K562 (cell line): ENCODE measurements around the gene ARMS2. TPM values are rescaled to one million over a fixed set of nuclear protein-coding genes. Genes with fewer than 3 reads are reported as not detected.

Experiments
- ATAC-seq: fragments of 200-7000 bp; cut with Tn5 transposase; 3 replicates; pipeline ENCODE4 v1.9.1; 2020; ENCODE audit warnings: moderate library complexity
- BruUV-seq: library from RNA; stranded (reverse); fragments of 400-500 nt; replicated peaks from 2 replicates; lab custom pipeline; 2021; lab: Mats Ljungman, UMichigan
- CTCF ChIA-PET: fragments of 300-600 bp; formaldehyde crosslinking; extraction: SDS; loops from one replicate; lab custom pipeline; 2021; ENCODE audit warnings: low intra/inter-chr PET ratio; lab: Yijun Ruan, JAX
- POLR2A ChIA-PET: fragments of 300-600, 350-650 bp; sonication (Branson Sonifier 250); formaldehyde crosslinking; extraction: SDS; loops from one replicate; lab custom pipeline; 2021; ENCODE audit warnings: antibody characterized with exemption, inconsistent platforms; lab: Yijun Ruan, JAX
- DNase-seq, 4 experiments: peaks; one replicate each; pipeline versions ENCODE4 v3.0.0 to v3.0.0-alpha.2; 2011 to 2018; ENCODE audit warnings: low spot score in 3 of 4, mixed read lengths in 3 of 4; ENCODE audit errors: extremely low read depth in 1 of 4
- FAIRE-seq: peaks from 2 replicates; lab custom pipeline; 2011; peaks lifted over from hg19 to GRCh38; lab: Jason Lieb, UNC
- H2AFZ ChIP-seq: 2 replicates; pipeline ENCODE4 v1.6.0; 2011; ENCODE audit warnings: low read depth, low read length, control low read depth, inconsistent platforms
- H3K27ac ChIP-seq: fragments of 200-600 bp; 3 replicates; pipeline ENCODE4 v1.8.0; 2011; ENCODE audit warnings: low read depth, mild to moderate bottlenecking, control low read depth, inconsistent platforms, low read length, moderate library complexity, mixed read lengths; ENCODE audit errors: extremely low read depth
- H3K27me3 ChIP-seq, 2 experiments: fragments of 300-600 bp in 1 of 2; 2 replicates in 1 of 2; 3 replicates in 1 of 2; pipeline versions ENCODE4 v1.6.0 to v1.8.0; 2011; ENCODE audit warnings: inconsistent platforms in 2 of 2, low read length in 2 of 2, mild to moderate bottlenecking in 1 of 2, mixed read lengths in 1 of 2, moderate library complexity in 1 of 2; ENCODE audit not compliant: control insufficient read depth in 2 of 2, insufficient read depth in 2 of 2
- H3K36me3 ChIP-seq: fragments of 300-600 bp; 3 replicates; pipeline ENCODE4 v1.8.0; 2011; ENCODE audit warnings: mild to moderate bottlenecking, low read length, inconsistent platforms; ENCODE audit not compliant: control insufficient read depth, insufficient read depth
- H3K4me1 ChIP-seq, 2 experiments: fragments of 200-600 bp in 1 of 2; replicated peaks in 1 of 2; 2 replicates in 1 of 2; 3 replicates in 1 of 2; pipeline versions ENCODE4 v1.5.1 to v1.8.0; 2011; ENCODE audit warnings: inconsistent platforms in 2 of 2, low read length in 2 of 2, mild to moderate bottlenecking in 1 of 2, mixed read lengths in 1 of 2, moderate library complexity in 1 of 2; ENCODE audit not compliant: control insufficient read depth in 2 of 2, insufficient read depth in 2 of 2
- H3K4me2 ChIP-seq: 2 replicates; pipeline ENCODE4 v1.6.1; 2011; ENCODE audit warnings: low read length, control low read depth, inconsistent platforms, mixed read lengths; ENCODE audit not compliant: insufficient read depth
- H3K4me3 ChIP-seq: fragments of 200-600 bp; sonication (generic), shearing (Covaris generic); 2 replicates; pipeline ENCODE4 v1.5.1; 2016; ENCODE audit warnings: control low read depth, inconsistent platforms
- H3K79me2 ChIP-seq: fragments of 200-600 bp; 3 replicates; pipeline ENCODE4 v1.8.0; 2011; ENCODE audit warnings: low read length, inconsistent platforms; ENCODE audit not compliant: control insufficient read depth, insufficient read depth
- H3K9ac ChIP-seq, 2 experiments: 2 replicates each; pipeline versions ENCODE4 v1.6.0 to v1.6.1; 2011; ENCODE audit warnings: low read depth in 2 of 2, low read length in 2 of 2, control low read depth in 1 of 2, inconsistent platforms in 1 of 2, mild to moderate bottlenecking in 1 of 2, mixed read lengths in 1 of 2; ENCODE audit not compliant: insufficient read depth in 1 of 2
- H3K9me1 ChIP-seq: one replicate; pipeline ENCODE4 v1.6.0; 2011; ENCODE audit warnings: inconsistent platforms, mild to moderate bottlenecking, low read length, moderate library complexity; ENCODE audit not compliant: control insufficient read depth, insufficient read depth
- H3K9me3 ChIP-seq: replicated peaks from 2 replicates; pipeline ENCODE4 v1.5.1; 2011; ENCODE audit warnings: low read depth, low read length, inconsistent platforms; ENCODE audit not compliant: control insufficient read depth, insufficient read depth
- H4K20me1 ChIP-seq: replicated peaks from 2 replicates; pipeline ENCODE4 v1.6.1; 2011; ENCODE audit warnings: low read length, inconsistent platforms, mixed read lengths; ENCODE audit not compliant: control insufficient read depth, insufficient read depth
- ARID3B ChIP-seq: fragments of 250-450 bp; sonication (Bioruptor Pico); IDR thresholded peaks from 2 replicates; pipeline ENCODE4 v1.4.0; 2020; ENCODE audit warnings: borderline replicate concordance
- E2F1 ChIP-seq: sonication (generic); formaldehyde crosslinking; IDR thresholded peaks from 2 replicates; pipeline ENCODE4 v1.8.1; 2023; ENCODE audit warnings: mild to moderate bottlenecking, missing genetic modification reagents, moderate library complexity
- E2F3 ChIP-seq: fragments of 250-450 bp; sonication (Bioruptor Pico); IDR thresholded peaks from 2 replicates; pipeline ENCODE4 v1.4.0; 2020; ENCODE audit warnings: mild to moderate bottlenecking
- E2F8 ChIP-seq: fragments of 450-650 bp; IDR thresholded peaks from 2 replicates; pipeline ENCODE4 v1.7.1; 2018; ENCODE audit warnings: mild to moderate bottlenecking, low read depth; ENCODE audit not compliant: partially characterized antibody
- GTF2A2 ChIP-seq: IDR thresholded peaks from 2 replicates; pipeline ENCODE4 v1.6.1; 2016; ENCODE audit warnings: mild to moderate bottlenecking, missing genetic modification characterization, missing compliant biosample characterization
- HNRNPUL1 ChIP-seq: fragments of 200-400 bp; formaldehyde crosslinking; IDR thresholded peaks from 2 replicates; pipeline ENCODE4 v1.6.1; 2017; ENCODE audit warnings: low read length
- MAX ChIP-seq: sonication (generic); formaldehyde crosslinking; IDR thresholded peaks from 2 replicates; pipeline ENCODE4 v1.9.0; 2022; ENCODE audit warnings: mild to moderate bottlenecking, missing genetic modification reagents
- MIER1 ChIP-seq: fragments of 450-650 bp; IDR thresholded peaks from 2 replicates; pipeline ENCODE4 v1.6.1; 2016; ENCODE audit warnings: antibody characterized with exemption, mild to moderate bottlenecking, low read depth
- RCOR1 ChIP-seq, 2 experiments: IDR thresholded peaks; 2 replicates each; pipeline ENCODE4 v1.6.1; 2012; ENCODE audit warnings: low read depth in 2 of 2, low read length in 2 of 2, borderline replicate concordance in 1 of 2, improper control_type of control experiment in 1 of 2
- SREBF2 ChIP-seq: sonication (generic); formaldehyde crosslinking; IDR thresholded peaks from 2 replicates; pipeline ENCODE4 v1.4.0; 2020; ENCODE audit warnings: mild to moderate bottlenecking, missing genetic modification reagents
- ZBTB43 ChIP-seq: sonication (generic); formaldehyde crosslinking; IDR thresholded peaks from 2 replicates; pipeline ENCODE4 v1.8.0; 2023; ENCODE audit warnings: mild to moderate bottlenecking, missing genetic modification reagents
- ZNF512 ChIP-seq: IDR thresholded peaks from 2 replicates; pipeline ENCODE4 v1.6.1; 2016; ENCODE audit warnings: missing genetic modification characterization, missing compliant biosample characterization
- ZNF766 ChIP-seq: fragments of 200-800 bp; sonication (Bioruptor generic); conservative IDR thresholded peaks from 2 replicates; pipeline ENCODE4 v1.6.1; 2016; ENCODE audit warnings: missing genetic modification characterization, missing compliant biosample characterization
- ZNF79 ChIP-seq: fragments of 250-450 bp; sonication (Bioruptor Pico); IDR thresholded peaks from 2 replicates; pipeline ENCODE4 v1.4.0; 2020; ENCODE audit warnings: low read depth, mild to moderate bottlenecking, moderate library complexity
- WGBS: fragments of 100-300 bp; shearing (Covaris generic); methylation state at CpG from one replicate; pipeline ENCODE4 v1.1.6; 2016; ENCODE audit warnings: low coverage, mixed read lengths; ENCODE audit not compliant: insufficient coverage; ENCODE audit errors: missing lambda C conversion rate; 5-methylcytosine and 5-hydroxymethylcytosine counted together
- in situ Hi-C: fragments of 300-500 bp; cut with MboI; formaldehyde crosslinking; loops from 4 replicates; pipeline ENCODE4 v1.15.0; 2018; ENCODE audit warnings: inconsistent platforms, mixed read lengths
- intact Hi-C: fragments of 100-400 bp; cut with micrococcal nuclease; formaldehyde crosslinking; loops from 2 replicates; pipeline ENCODE4 v1.14.2; 2022
- polyA plus RNA-seq, 8 experiments: library from polyadenylated mRNA; depleted of rRNA in 4 of 8; stranded (reverse) in 5 of 8; unstranded in 3 of 8; fragments of >200 nt; fragmentation: Nextera tagmentation in 2 of 8; fragmentation: Illumina TruSeq in 1 of 8; extraction: Ambion mirVana in 2 of 8; extraction: Trizol in 1 of 8; gene quantifications; 2 replicates each; pipeline versions ENCODE4 v1.2.1 to v1.2.3, GENCODE V29; 2011 to 2014; ENCODE audit warnings: inconsistent platforms in 1 of 8, missing spikeins in 1 of 8
- total RNA-seq, 7 experiments: library from RNA; depleted of rRNA in 6 of 7; stranded (reverse); fragments of >200 nt in 6 of 7; fragmentation: Illumina TruSeq in 2 of 7; extraction: Trizol in 2 of 7; gene quantifications; 2 replicates each; pipeline versions ENCODE4 v1.2.1 to v1.2.3, GENCODE V29; 2011 to 2021; ENCODE audit warnings: low replicate concordance in 1 of 7

Gene ARMS2
- total and polyA plus RNA-seq, 9 of the 15 experiments (the other 6 are each of a cell fraction or from before 2014, with no cell fraction given), result not detected

GRCh38 chr10:122478971-122479370, 24.5 kb downstream of the ARMS2 start:
- Histone ChIP-seq H4K20me1 (no peaks in the 10 kb centered on the region; the same call in 1 of the 2 replicates), H3K9ac (no peak overlapping the region), H3K9me1 (no peaks in the 10 kb centered on the region), H3K4me3 (no peak overlapping the region), H2AFZ (no peak overlapping the region), H3K36me3 (no peaks in the 10 kb centered on the region), H3K4me1 (no peaks in the 10 kb centered on the region), H3K27ac (no peak overlapping the region), H3K79me2 (no peaks in the 10 kb centered on the region), H3K4me2 (no peak overlapping the region), H3K9me3 (no peaks in the 10 kb centered on the region), H3K27me3 (peaks cover 0 to 11% of the 10 kb centered on the region in 2 experiments; a peak in 2 of 5 replicates)
- ChIA-PET POLR2A (no interaction called here), CTCF (no interaction called here)
- FAIRE-seq (no peak), ATAC-seq (no peak), DNase-seq (no peak)
- BruUV-seq, result no TSS peak
- WGBS, result 0% methylated on average over 7 of the region's 7 CpGs
- intact Hi-C loops (no loop called here), in situ Hi-C loops (no loop called here)
- TF ChIP-seq RCOR1 (IDR thresholded peaks at IDR 0.05; ENCODE audit: borderline replicate concordance in 1 of 2, low read depth in 2 of 2, low read length in 2 of 2) (no peak), MAX (CRISPR knock-in tag) (no peak), ZNF766 (CRISPR knock-in tag) (no peak), MIER1 (no peak), ZNF79 (CRISPR knock-in tag) (no peak), ZNF512 (tag) (no peak), GTF2A2 (tag) (no peak), ZBTB43 (CRISPR knock-in tag) (no peak), E2F8 (no peak), ARID3B (CRISPR knock-in tag) (no peak), E2F1 (CRISPR knock-in tag) (no peak), SREBF2 (no peak), HNRNPUL1 (no peak), E2F3 (CRISPR knock-in tag) (no peak)
